K562 treated with DMSO at 1 percent for 12 hours (cell line): ENCODE results near the gene FZD4. TPM values are rescaled to one million over a fixed set of nuclear protein-coding genes. Genes with fewer than 3 reads are reported as not detected.

ENCODE experiments used
- total RNA-seq: library from RNA; unstranded; fragments of 300-600 nt; gene quantifications from 2 replicates; pipeline ENCODE4 v1.2.3, GENCODE V29; 2022; ENCODE audit not compliant: insufficient read depth

Gene FZD4
- total RNA-seq = 2.5 and 9.3 TPM in 2 replicates

GRCh38 chr11:86955361-86956120 is at the start of gene FZD4:
Gene FZD4, minus strand, starts transcription at chr11:86955395. Its CDS starts 310 bp downstream, at chr11:86955085.

Other genes with a start within 250 kb of the FZD4 start
- 0.58 TPM in 1 of 2 replicates, not detected in the other for gene PRSS23, start 154.9 kb downstream of the FZD4 start, total RNA-seq
- gene TMEM135, start 82.5 kb upstream of the FZD4 start, total RNA-seq = 8.7 and 30.8 TPM in 2 replicates